PC-3 (cell line): Measurements from ENCODE around the gene PDXK.

Experiments
- CTCF ChIP-seq: fragments of 300-600 bp; sonication (generic); conservative IDR thresholded peaks from 2 replicates; pipeline ENCODE4 v1.5.1; 2017; ENCODE audit warnings: antibody characterized with exemption, low read depth, mild to moderate bottlenecking, low read length
- EZH2phosphoT487 ChIP-seq: fragments of 300-600 bp; sonication (generic); IDR thresholded peaks from 2 replicates; pipeline ENCODE4 v1.6.1; 2018; ENCODE audit warnings: mild to moderate bottlenecking, antibody characterized with exemption, low read length, borderline replicate concordance

GRCh38 chr21:43697758-43698643 lies 20.9 kb upstream of the PDXK start:
- no peak for TF ChIP-seq CTCF
- TF ChIP-seq EZH2phosphoT487 = no peak
